Activated CD4-positive, CD25-positive, alpha-beta regulatory T cell (primary cell): Measurements from ENCODE around the gene NES.

ENCODE experiments used
- DNase-seq, 4 experiments: peaks; one replicate each; lab custom pipeline; 2025; lab: John Stamatoyannopoulos, UW

The NES gene

DNA sequence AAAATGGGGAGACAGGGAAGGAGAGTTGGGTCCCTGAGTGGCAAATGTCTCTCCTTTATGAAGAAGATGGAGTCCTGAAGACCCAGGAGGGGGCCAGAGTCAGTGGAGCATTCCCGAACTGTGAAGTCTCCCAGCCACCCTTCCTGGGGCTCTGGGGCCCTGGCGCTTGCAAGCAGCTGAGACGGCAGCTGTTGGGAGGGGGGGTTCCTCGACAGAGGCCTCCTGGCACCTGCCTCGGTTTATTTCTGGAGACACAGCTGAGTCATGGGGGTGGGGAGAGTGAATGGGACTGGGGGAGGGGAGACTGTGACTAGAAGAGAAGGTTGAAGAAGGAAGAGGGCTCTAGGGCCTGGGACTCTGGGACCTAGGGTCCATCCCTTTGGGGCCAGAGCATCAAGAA, 14.0 kb downstream of the NES start:
- DNase-seq = no peak

- DNase-seq = no peak
Observed at GRCh38 chr1:156662800-156663055, 14.5 kb downstream of the NES start.

DNA sequence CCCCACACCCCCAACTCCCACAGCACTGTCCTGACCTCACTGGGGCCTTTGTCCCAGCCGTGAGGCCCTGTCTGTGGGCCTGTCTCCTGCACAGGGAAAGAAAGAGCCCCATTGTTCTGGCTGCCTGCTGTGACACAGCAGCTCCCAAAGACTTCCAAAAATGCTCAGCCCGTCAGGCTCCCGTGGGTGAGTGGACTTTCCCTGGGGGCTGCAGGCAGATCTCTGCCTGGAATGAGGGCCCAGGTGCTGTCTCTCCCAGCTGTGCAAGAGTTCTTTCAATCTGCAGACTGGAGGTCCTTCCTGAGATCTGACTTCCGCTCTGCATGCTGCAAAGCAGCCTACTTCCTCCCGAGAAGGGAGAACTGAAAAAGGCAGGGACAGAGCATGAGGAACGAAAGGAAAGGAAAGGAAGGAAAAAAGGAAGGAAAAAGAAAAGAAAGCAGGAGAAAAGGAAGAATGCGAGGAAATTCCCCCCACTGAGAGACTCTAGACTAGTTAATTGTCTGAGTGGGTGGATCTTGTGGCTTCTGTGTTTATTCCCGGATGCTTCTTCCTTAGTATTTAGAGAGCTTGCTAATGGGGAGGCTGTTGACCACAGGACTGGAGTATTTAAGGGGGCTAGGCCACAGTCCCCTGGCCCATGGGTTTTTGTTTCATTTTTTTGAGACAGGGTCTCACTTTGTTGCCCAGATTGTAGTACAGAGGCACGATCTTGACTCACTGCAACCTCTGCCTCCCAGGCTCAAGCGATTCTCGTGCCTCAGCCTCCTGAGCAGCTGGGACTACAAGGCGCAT, 15.0 kb downstream of the NES start:
- DNase-seq = no peak

DNA sequence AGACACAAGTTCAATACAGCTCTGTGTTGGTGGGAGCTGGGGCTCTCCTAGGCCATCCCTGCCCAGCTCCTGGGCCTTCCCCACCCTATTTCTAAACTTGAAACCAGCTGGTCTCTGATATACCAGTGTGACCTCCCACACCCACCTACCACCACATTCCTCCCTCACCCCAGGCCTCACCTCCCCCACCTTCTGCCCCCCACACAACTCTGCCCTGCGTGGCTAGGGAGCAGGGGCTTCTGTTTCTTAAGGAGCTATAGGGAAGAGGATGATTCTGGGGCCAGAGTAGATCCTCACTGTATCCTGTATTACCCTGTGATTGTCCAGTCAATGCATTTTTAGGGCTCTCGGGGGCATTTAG, 16.5 kb downstream of the NES start:
- DNase-seq = no peak

DNA sequence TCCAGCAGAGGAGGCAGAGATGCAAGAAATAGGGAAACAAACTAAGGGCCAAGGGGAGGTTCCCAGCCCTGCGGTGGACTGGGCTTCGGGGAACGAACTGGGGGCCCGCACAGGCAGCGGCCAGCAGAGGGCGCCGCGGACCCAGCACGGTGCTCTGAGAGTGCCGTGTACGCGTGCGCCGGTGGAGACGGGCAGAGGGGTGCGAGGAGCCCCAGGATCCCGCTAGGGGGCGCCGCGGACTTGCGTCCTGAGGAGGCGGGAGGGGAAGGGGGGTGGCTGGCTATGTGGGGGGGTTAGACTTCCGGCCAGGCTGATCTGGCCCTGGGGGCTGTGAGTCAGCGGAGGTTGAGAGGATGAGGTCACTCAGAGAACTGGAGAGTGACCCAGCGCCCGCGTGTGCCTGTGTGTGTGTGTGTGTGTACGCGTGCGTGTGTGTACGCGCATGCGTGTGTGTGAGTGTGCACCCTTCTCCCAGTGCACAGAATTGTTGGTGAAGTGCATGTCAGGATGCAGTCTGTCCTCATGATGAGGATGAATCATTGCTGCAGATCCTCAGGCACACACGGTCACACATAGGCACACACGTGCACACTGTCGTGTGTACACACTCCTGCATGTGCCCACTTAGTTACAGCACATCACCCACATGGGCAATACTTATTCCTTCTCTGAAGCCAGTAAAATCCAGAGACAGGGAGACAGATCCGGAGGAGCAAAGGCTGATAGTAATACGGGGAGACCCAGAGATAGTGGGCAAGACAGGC, 17.0 kb downstream of the NES start:
- peak; percentile 78 to 92 (median 86) for DNase-seq

- no peak for DNase-seq
Observed at GRCh38 chr1:156659661-156659987, 17.6 kb downstream of the NES start.

- DNase-seq = no peak
Observed at GRCh38 chr1:156658945-156659574, 18.1 kb downstream of the NES start.

- DNase-seq = no peak
Observed at GRCh38 chr1:156658496-156658895, 18.7 kb downstream of the NES start.

- no peak for DNase-seq
Observed at GRCh38 chr1:156657741-156658319, 19.4 kb downstream of the NES start.

- DNase-seq = peak; percentile 37 to 69 (median 57)
Observed at GRCh38 chr1:156656806-156657740, 20.1 kb downstream of the NES start.

DNA sequence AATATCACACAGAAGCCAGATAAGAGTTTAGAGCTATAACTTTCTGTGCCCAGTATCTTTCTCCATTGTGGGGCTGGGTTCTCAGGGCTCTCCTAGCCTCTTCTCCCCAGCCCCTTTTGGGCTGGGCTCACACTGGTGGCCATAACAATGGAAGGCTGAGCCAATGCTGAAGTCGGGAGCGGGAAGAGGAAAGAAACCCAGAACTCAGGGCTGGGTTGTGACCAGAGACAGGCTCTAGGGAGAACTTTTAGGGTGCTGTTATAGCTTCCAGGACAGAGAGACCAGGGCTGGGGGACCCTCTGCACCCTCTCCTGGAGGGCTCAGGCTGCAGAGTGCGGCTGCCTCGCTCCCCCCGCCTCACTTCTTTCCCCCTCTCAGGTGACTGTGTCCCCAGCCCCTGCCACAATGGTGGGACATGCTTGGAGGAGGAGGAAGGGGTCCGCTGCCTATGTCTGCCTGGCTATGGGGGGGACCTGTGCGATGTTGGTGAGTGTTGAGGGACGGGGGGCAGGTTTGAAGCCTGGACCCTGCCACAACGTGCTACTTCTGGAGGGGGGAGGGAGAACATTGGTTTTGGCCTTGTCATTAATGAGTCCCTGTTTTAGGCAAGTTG, 21.2 kb downstream of the NES start:
- no peak for DNase-seq

- no peak for DNase-seq
Observed at GRCh38 chr1:156655151-156655903, 21.9 kb downstream of the NES start.

DNA sequence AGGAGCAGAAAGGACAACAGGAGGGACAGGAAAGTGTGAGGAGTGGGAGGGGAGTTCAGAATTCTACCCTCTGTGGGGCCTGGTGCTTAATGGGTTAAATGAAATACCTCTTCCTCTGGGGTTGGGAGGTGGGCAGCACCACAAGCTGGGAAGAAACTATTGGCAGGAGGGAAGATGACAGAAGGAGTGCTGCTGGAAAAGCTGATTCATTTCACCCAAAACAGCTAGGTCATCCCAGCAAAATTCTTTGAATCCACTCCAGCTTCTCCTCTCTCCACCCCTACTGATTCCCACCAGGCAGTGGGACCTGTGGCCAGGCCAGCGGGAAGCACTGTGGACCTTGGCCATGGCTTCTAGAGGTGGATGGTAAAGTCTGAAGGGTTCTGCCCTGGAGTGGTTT, 22.5 kb downstream of the NES start:
- no peak for DNase-seq

DNA sequence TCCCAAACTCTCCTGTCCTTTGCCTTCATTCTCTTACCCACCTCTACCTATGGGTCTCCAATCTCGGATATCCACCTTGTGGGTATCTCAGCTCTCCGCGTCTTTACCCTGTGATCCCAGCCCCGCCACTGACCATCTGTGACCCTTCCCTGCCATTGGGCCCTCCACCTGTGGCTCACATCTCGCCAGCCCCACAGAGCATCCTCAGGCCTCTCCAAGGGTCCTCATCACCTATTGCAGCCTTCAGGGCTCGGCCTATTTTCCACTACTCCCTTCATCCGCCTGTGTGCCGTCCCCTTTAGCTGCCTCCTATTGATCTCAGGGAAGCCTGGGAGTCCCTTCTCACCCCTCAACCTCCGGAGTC, 24.2 kb downstream of the NES start:
- no peak for DNase-seq

DNA sequence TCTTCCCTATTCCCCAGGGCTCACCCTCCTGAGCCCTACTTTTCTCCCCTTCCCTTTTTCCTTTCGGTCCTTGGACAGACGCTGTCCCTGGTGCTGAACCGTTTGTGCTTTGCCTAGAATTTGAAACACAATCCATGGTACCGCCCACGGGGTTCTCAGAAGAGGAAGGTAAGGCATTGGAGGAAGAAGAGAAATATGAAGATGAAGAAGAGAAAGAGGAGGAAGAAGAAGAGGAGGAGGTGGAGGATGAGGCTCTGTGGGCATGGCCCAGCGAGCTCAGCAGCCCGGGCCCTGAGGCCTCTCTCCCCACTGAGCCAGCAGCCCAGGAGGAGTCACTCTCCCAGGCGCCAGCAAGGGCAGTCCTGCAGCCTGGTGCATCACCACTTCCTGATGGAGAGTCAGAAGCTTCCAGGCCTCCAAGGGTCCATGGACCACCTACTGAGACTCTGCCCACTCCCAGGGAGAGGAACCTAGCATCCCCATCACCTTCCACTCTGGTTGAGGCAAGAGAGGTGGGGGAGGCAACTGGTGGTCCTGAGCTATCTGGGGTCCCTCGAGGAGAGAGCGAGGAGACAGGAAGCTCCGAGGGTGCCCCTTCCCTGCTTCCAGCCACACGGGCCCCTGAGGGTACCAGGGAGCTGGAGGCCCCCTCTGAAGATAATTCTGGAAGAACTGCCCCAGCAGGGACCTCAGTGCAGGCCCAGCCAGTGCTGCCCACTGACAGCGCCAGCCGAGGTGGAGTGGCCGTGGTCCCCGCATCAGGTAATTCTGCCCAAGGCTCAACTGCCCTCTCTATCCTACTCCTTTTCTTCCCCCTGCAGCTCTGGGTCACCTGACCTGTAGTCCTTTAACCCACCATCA, 24.8 kb downstream of the NES start:
- DNase-seq = no peak

DNA sequence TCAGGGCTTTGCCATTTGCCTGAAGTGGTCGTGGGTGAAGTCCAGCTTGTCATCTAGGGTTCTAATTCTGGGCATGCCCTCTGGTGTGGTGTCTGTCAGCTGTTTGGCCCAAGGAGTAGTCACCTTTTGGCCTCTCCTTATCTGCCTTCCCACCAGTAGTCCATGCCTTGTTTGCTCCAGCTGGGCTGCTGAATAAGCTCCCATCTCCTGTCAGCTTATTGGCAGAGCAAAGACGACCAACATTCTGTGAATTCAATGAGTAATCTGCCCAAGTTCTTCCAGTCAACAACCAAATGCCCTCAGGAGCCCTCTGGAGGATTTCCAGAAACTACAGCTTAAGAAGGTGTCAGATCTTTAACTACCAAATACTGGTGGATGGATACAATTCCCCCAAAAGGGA, 28.3 kb downstream of the NES start:
- DNase-seq = no peak

GRCh38 chr1:156648496-156648895, 28.7 kb downstream of the NES start:
- DNase-seq = no peak

- DNase-seq = no peak
Observed at GRCh38 chr1:156647351-156647750, 29.9 kb downstream of the NES start.

DNA sequence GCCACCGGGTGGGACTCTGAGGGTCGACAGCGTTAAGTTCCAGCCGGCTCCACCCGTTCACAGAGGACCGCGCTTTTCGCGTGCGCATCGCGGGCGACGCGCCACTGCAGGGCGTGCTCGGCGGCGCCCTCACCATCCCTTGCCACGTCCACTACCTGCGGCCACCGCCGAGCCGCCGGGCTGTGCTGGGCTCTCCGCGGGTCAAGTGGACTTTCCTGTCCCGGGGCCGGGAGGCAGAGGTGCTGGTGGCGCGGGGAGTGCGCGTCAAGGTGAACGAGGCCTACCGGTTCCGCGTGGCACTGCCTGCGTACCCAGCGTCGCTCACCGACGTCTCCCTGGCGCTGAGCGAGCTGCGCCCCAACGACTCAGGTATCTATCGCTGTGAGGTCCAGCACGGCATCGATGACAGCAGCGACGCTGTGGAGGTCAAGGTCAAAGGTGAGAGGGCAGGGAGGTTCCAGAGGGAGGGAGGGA, 30.4 kb downstream of the NES start:
- DNase-seq = no peak

- DNase-seq = no peak
Observed at GRCh38 chr1:156645666-156646065, 31.5 kb downstream of the NES start.
